Heart right ventricle (tissue), 16 donors: Measurements from ENCODE around the gene SNAP25. TPM values are rescaled to one million over a fixed set of nuclear protein-coding genes. Genes with fewer than 3 reads are reported as not detected.

Experiments used
- ATAC-seq, 8 donors: fragments of 200-7000 bp; cut with Tn5 transposase; one replicate each; pipeline ENCODE4 v1.9.1; 2020; ENCODE audit warnings: mild to moderate bottlenecking in 8 of 8, moderate library complexity in 8 of 8, moderate number of reproducible peaks in 1 of 8
- DNase-seq, 2 donors: peaks; one replicate each; pipeline ENCODE4 v3.0.0-alpha.2; 2020
- H3K27ac ChIP-seq, 10 donors: fragments of 200-600 bp; sonication (generic) in 2 of 10; one replicate each; pipeline versions ENCODE4 v1.5.0 to v1.8.0; 2020 to 2022; ENCODE audit warnings: mild to moderate bottlenecking in 3 of 10
- H3K27me3 ChIP-seq, 7 donors: fragments of 200-600 bp; one replicate each; pipeline ENCODE4 v1.8.0; 2021 to 2022; ENCODE audit warnings: mild to moderate bottlenecking in 2 of 7
- H3K36me3 ChIP-seq, 9 donors: fragments of 200-600 bp; sonication (generic) in 1 of 9; one replicate each; pipeline versions ENCODE4 v1.5.0 to v1.8.0; 2020 to 2022; ENCODE audit warnings: mild to moderate bottlenecking in 2 of 9
- H3K4me1 ChIP-seq, 9 donors: fragments of 200-600 bp; sonication (generic) in 1 of 9; one replicate each; pipeline versions ENCODE4 v1.5.0 to v1.8.0; 2020 to 2022; ENCODE audit warnings: mild to moderate bottlenecking in 4 of 9
- H3K4me3 ChIP-seq, 10 donors: fragments of 200-600 bp; sonication (generic) in 2 of 10; one replicate each; pipeline versions ENCODE4 v1.5.0 to v1.8.0; 2020 to 2022; ENCODE audit warnings: mild to moderate bottlenecking in 7 of 10, moderate library complexity in 2 of 10
- H3K9me3 ChIP-seq, 11 donors: fragments of 200-600 bp in 10 of 11; sonication (generic) in 2 of 11; one replicate each; pipeline versions ENCODE4 v1.5.0 to v1.8.0; 2013 to 2022; ENCODE audit warnings: mild to moderate bottlenecking in 2 of 11, control low read depth in 1 of 11, moderate library complexity in 1 of 11
- CTCF ChIP-seq, 9 donors: fragments of 200-600 bp; sonication (generic) in 2 of 9; IDR thresholded peaks; one replicate each; pipeline versions ENCODE4 v1.5.0 to v1.8.0; 2021 to 2022; ENCODE audit warnings: antibody characterized with exemption in 9 of 9, mild to moderate bottlenecking in 5 of 9, moderate library complexity in 1 of 9
- WGBS, 2 donors: extraction: QIAGEN DNeasy Blood & Tissue Kit; methylation state at CpG; one replicate each; pipeline ENCODE4 v1.1.7; 2013; ENCODE audit warnings: inconsistent platforms in 1 of 2; 5-methylcytosine and 5-hydroxymethylcytosine counted together
- intact Hi-C, 10 donors: fragments of 100-400 bp; cut with DNase I; formaldehyde crosslinking; loops; one replicate each; pipeline versions ENCODE4 v1.11.1 to v1.14.2; 2022
- polyA plus RNA-seq, 2 donors: library from polyadenylated mRNA; stranded (reverse); fragments of 200-250 nt; gene quantifications; one replicate each; pipeline ENCODE4 v1.2.3, GENCODE V29; 2013
- total RNA-seq, 10 donors: library from RNA; stranded (reverse); fragmentation: NEBNext Ultra II Directional in 3 of 10; extraction: Animal tissue kit (Norgen Biotek cat#: 25700) in 3 of 10; gene quantifications; one replicate each; pipeline versions ENCODE4 v1.2.1 to v1.2.4, GENCODE V29; 2021 to 2023
- donor health status: Arrhythmogenic right ventricular cardiomyopathy.
- donor health status: ischemic (EF 13 %, LVEDD 7.1; RV severe dilation, severe dysfunction).
- donor health status: healthy with polysubstance abuse.
- donor health status: DM: no; HTN: yes; CAD: no.
- donor health status: DM: no; HTN: no; CAD: no.
- donor health status: ischemic (EF 25% LVEDD 6.9; RV normal size, moderate dysfunction).
- donor health status: ischemic (EF 25% LVEDD 5.7; RV mildly dilated, moderate dysfunction).
- donor health status: healthy.
- donor health status: DM: yes; HTN: yes; CAD: no.
- donor health status: Ischemic cardiomyopathy.
- donor health status: ischemic (EF 35%, LVEDD 5.7; RV mildly dilated, moderate dysfunction).
- donor health status: nonischemic (EF 11% LVEDD 7.7; RV severe dilation, severe dysfunction).
- donor health status: DM: yes; HTN: yes; CAD: no.
- donor health status: PGD.
- donor health status: ischemic (EF 29% LVEDD 5.4; RV normal size, mild dysfunction).
- donor health status: nonischemic (EF 23%, LVEDD 6.1; RV moderate dilation, normal function).

Gene SNAP25
- total and polyA plus RNA-seq, 12 donors, result 0.09 to 0.87 (median 0.22) TPM; not detected in 5

DNA sequence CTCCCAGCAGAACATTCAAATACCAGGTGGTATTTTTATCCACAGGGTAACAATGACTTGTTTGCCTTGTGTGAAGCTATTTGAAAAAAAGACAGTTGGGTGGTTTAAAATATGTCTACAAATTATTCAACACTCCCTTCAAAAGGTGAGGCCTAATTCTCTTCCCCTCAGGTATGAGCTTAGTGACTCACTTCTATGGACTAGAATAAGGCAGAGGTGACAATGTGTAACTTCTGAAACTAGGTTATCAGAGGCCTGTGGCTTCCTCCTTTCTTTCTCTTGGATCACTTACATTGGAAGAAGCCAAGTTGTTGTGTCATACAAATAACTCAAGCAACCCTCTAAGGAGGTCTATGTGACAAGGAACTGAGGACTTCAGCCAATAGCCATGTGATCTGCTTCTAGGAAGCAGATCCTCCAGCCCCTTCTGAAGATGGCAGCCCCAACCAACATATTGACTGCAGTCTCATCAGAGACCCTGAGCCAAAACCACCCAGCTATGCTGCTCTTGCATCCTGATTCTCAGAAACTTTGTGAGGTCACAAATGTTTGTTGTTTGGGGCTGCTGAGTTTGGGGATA lies 102.6 kb downstream of the SNAP25 start:
- DNase-seq (no peak), ATAC-seq (peak in 1 of 8 donors; percentile 25)
- Histone ChIP-seq H3K27ac (no peak overlapping the region), H3K9me3 (peaks cover 0 to 10% (median 0%) of the 10 kb centered on the region in 11 donors), H3K27me3 (peaks cover 0 to 10% (median 0%) of the 10 kb centered on the region in 7 donors), H3K4me3 (no peak overlapping the region), H3K4me1 (no peaks in the 10 kb centered on the region), H3K36me3 (no peaks in the 10 kb centered on the region)
- intact Hi-C loops, result no loop called here
- TF ChIP-seq CTCF (IDR thresholded peaks at IDR 0.05), result no peak

- no peak for TF ChIP-seq CTCF (IDR thresholded peaks at IDR 0.05)
- intact Hi-C loops, result no loop called here
- H3K36me3 ChIP-seq, result no peaks in the 10 kb centered on the region
- H3K4me1 ChIP-seq, result no peaks in the 10 kb centered on the region
- H3K4me3 ChIP-seq, result no peak overlapping the region
- H3K27ac ChIP-seq, result no peak overlapping the region
- DNase-seq, result no peak
- H3K27me3 ChIP-seq, result peaks cover 0 to 10% (median 0%) of the 10 kb centered on the region in 7 donors
- WGBS, 2 donors, result 62 to 64% methylated on average over 6 of the region's 6 CpGs
- H3K9me3 ChIP-seq, result peaks cover 0 to 2% (median 0%) of the 10 kb centered on the region in 11 donors
- ATAC-seq, result no peak
Measured at GRCh38 chr20:10322073-10323012, 103.7 kb downstream of the SNAP25 start.

- intact Hi-C loops, result no loop called here
- no peak for ATAC-seq
- TF ChIP-seq CTCF (IDR thresholded peaks at IDR 0.05), result no peak
- peaks cover 0 to 10% (median 0%) of the 10 kb centered on the region in 7 donors for H3K27me3 ChIP-seq
- H3K9me3 ChIP-seq, result no peaks in the 10 kb centered on the region
- no peaks in the 10 kb centered on the region for H3K4me1 ChIP-seq
- H3K4me3 ChIP-seq, result no peak overlapping the region
- no peak overlapping the region for H3K27ac ChIP-seq
- H3K36me3 ChIP-seq, result no peaks in the 10 kb centered on the region
- whole genome bisulfite sequencing, 2 donors, result 73 to 88% methylated on average over 4 of the region's 4 CpGs
- no peak for DNase-seq
Measured at GRCh38 chr20:10323729-10324128, 105.1 kb downstream of the SNAP25 start.

DNA sequence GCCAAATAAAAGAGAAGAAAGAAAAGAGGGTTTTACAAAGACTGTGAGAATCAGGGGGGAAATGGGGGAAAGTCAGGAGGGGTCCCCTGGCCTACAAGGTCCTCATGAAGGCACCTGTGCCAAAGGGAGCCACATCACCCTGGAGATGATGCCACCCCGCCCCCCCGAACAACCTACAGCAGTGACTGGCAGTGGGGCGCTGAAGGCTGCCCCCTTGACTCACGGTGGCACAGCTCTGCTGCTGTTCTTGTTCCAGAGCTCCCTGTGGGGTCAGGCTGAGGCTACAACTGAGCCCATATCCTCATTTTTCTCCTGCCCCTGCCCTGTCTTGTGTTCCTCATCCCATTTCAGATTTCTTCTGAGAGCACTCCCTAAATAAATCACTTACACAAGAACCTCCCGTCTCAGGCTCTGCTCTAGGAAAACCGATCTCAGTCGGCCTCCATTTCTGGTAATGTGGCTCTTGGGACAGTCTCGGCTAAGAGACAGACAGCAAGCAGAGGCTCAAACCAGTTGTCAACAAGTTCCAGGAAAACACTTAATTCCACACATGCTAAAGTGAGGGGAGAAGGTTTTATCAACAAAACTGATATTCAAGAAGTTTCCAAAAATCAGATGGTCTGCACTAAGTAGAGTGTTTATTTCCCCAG lies 105.7 kb downstream of the SNAP25 start:
- no peak for TF ChIP-seq CTCF (IDR thresholded peaks at IDR 0.05)
- H3K4me1 ChIP-seq, result peaks cover 0 to 4% (median 0%) of the 10 kb centered on the region in 9 donors
- H3K36me3 ChIP-seq, result no peaks in the 10 kb centered on the region
- ATAC-seq, result peak in 1 of 8 donors; percentile 13
- H3K4me3 ChIP-seq, result no peak overlapping the region
- H3K27ac ChIP-seq, result no peak overlapping the region
- intact Hi-C loops, result no loop called here
- whole genome bisulfite sequencing, 2 donors, result 65 to 70% methylated on average over 8 of the region's 8 CpGs
- H3K9me3 ChIP-seq, result no peaks in the 10 kb centered on the region
- no peak for DNase-seq
- peaks cover 0 to 10% (median 0%) of the 10 kb centered on the region in 7 donors for H3K27me3 ChIP-seq
